Fibroblast of lung (primary cell): Measurements from ENCODE around the gene ZCCHC17.

ENCODE experiments used
- CTCF ChIP-seq, 2 donors: IDR thresholded peaks in 1 of 2; conservative IDR thresholded peaks in 1 of 2; 1 replicate in 1 of 2; 2 replicates in 1 of 2; pipeline ENCODE4 v1.5.1; 2011 to 2012; ENCODE audit warnings: low read length in 2 of 2, control low read depth in 1 of 2, inconsistent platforms in 1 of 2, low read depth in 1 of 2, mild to moderate bottlenecking in 1 of 2
- EZH2 ChIP-seq: IDR thresholded peaks from 2 replicates; pipeline ENCODE4 v1.5.1; 2012; ENCODE audit warnings: low read length, control low read depth, mild to moderate bottlenecking; ENCODE audit errors: missing control alignments

GRCh38 chr1:31348449-31348848 is 51.6 kb downstream of the ZCCHC17 start:
- TF ChIP-seq CTCF (conservative IDR thresholded peaks at IDR 0.05 in 1 of 2, IDR thresholded peaks at IDR 0.05 in 1 of 2; ENCODE audit: low read depth in 1 of 2, low read length in 2 of 2) (no peak), EZH2 (no peak)
